ENCODE results near the gene ARL15. TPM values are rescaled to one million over a fixed set of nuclear protein-coding genes. Genes with fewer than 3 reads are reported as not detected.

Gene ARL15
- total and polyA plus RNA-seq, 9 donors = 14.9 to 34.0 (median 19.2) TPM

DNA sequence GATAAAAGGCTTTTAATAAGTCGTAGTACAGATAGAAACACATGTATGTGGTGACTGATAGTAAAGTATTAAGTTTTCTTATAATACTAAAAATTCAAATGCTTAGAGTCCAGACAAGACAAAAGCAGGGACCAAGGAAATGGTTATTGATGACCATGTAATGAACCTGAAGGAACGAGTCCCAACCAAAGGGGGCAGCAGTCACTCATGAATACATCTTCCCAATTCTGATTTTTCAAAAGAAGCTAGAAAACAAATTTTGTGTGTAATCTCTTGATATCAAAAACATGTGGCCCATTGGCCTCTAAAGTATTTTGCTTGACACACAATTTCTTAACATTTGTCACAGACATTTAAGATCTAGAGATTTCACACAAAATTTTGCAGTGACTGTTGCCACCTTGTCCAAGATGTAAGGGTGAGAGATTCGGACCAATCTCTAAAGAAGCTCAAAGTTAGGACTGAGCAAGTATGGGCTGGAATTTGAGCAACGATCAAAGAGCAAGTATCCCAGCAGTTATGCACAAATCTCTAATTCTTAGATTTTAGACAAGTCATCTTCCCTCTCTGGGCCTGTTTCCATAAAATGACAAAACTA lies 66.8 kb downstream of the ARL15 start:
- H3K9me3 ChIP-seq = no peaks in the 10 kb centered on the region
- no peak for DNase-seq
- WGBS, 3 donors = 52 to 59% (median 53%) methylated on average over 4 of the region's 4 CpGs
- H3K4me1 ChIP-seq (ENCODE audit: insufficient read depth) = no peaks in the 10 kb centered on the region
- no peak overlapping the region for H3K27ac ChIP-seq
- H3K4me3 ChIP-seq = no peak overlapping the region
- H3K36me3 ChIP-seq = no peaks in the 10 kb centered on the region
- intact Hi-C loops (cut with DNase I) = loop anchor here in 3 of 4 donors (5.0 to 10.0 kb wide), 3 partner anchors 171 to 251 kb away; no protein-coding TSS in a partner anchor
- H3K27me3 ChIP-seq = no peaks in the 10 kb centered on the region
- TF ChIP-seq POLR2A (IDR thresholded peaks at IDR 0.05) = no peak
- TF ChIP-seq, protein P1, sequence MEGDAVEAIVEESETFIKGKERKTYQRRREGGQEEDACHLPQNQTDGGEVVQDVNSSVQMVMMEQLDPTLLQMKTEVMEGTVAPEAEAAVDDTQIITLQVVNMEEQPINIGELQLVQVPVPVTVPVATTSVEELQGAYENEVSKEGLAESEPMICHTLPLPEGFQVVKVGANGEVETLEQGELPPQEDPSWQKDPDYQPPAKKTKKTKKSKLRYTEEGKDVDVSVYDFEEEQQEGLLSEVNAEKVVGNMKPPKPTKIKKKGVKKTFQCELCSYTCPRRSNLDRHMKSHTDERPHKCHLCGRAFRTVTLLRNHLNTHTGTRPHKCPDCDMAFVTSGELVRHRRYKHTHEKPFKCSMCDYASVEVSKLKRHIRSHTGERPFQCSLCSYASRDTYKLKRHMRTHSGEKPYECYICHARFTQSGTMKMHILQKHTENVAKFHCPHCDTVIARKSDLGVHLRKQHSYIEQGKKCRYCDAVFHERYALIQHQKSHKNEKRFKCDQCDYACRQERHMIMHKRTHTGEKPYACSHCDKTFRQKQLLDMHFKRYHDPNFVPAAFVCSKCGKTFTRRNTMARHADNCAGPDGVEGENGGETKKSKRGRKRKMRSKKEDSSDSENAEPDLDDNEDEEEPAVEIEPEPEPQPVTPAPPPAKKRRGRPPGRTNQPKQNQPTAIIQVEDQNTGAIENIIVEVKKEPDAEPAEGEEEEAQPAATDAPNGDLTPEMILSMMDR (IDR thresholded peaks at IDR 0.05) = peak in 2 of 3 donors; percentile 27 to 35
- no peak for TF ChIP-seq EP300 (IDR thresholded peaks at IDR 0.05)

DNA sequence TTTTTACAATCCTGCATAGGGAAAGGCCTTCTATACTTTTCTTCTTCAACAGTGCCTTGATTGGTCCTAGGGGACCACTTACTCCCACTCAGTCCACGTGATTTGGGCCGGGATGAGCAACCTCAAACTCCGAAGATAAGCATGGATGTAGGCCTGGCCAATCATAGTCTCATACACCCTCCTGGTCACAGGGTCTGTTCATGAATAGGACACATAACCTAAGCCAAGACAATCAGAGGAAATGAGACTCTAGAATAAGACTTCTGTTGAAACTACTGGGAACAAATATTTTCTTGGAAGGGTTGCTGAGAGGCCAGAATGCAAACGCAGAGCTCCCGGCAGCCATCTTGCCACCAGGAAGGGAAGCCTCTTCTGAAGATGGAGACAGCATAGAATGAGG lies 68.1 kb downstream of the ARL15 start:
- no peak for DNase-seq
- H3K4me1 ChIP-seq (ENCODE audit: insufficient read depth) = no peaks in the 10 kb centered on the region

DNA sequence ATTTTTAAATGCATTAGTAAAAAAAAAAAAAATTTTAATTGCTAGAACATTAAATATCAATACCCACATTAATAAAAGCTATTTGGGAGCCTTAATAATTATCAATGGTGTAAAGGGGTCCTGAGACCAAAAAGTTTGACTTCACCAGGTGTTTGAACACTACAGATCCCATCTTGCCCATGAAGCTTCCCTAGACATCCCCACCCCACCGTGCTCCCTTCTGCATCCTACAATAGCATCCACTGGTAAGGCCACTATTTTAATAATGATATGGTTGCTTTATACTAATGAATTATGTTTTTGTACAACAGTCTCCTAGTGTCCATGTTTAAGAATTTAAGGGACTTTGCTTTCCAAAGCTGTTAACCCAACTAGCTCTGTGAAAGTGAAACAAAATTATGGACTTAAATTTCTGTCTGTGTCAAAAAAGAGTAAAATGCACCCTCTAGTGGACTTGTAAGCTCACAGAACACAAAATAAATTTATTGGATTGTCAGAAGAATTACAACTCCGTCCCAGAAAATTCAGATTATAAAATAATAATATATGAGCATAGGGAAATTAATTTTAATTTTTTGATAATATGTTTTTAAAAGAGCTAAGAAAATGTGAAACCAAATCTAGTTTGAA lies 76.0 kb downstream of the ARL15 start:
- no peaks in the 10 kb centered on the region for H3K36me3 ChIP-seq
- TF ChIP-seq EP300 (IDR thresholded peaks at IDR 0.05) = no peak
- TF ChIP-seq, protein P1 (IDR thresholded peaks at IDR 0.05) = peak in 2 of 3 donors; percentile 10 to 13
- no peak for TF ChIP-seq POLR2A (IDR thresholded peaks at IDR 0.05)
- H3K4me1 ChIP-seq (ENCODE audit: insufficient read depth) = no peaks in the 10 kb centered on the region
- 43 to 50% (median 48%) methylated on average over 2 of the region's 2 CpGs for WGBS, 3 donors
- no peaks in the 10 kb centered on the region for H3K9me3 ChIP-seq
- no peak overlapping the region for H3K27ac ChIP-seq
- H3K27me3 ChIP-seq = no peaks in the 10 kb centered on the region
- intact Hi-C loops (cut with DNase I) = loop anchor here in 1 of 4 donors (10.0 kb wide), 1 partner anchor 190 kb away; no protein-coding TSS in a partner anchor
- DNase-seq = no peak
- H3K4me3 ChIP-seq = no peak overlapping the region

More for the DNA sequence above, 68.1 kb downstream of the ARL15 start:
- no peaks in the 10 kb centered on the region for H3K9me3 ChIP-seq
- H3K27ac ChIP-seq = no peak overlapping the region
- TF ChIP-seq, protein P1 (IDR thresholded peaks at IDR 0.05) = no peak
- TF ChIP-seq POLR2A (IDR thresholded peaks at IDR 0.05) (no peak), EP300 (IDR thresholded peaks at IDR 0.05) (no peak)
- H3K4me3 ChIP-seq = no peak overlapping the region
- intact Hi-C loops (cut with DNase I) = loop anchor here in 3 of 4 donors (5.0 to 10.0 kb wide), 3 partner anchors 173 to 253 kb away; no protein-coding TSS in a partner anchor
- 83 to 87% (median 85%) methylated on average over 5 of the region's 5 CpGs for WGBS, 3 donors
- H3K36me3 ChIP-seq = no peaks in the 10 kb centered on the region
- H3K27me3 ChIP-seq = no peaks in the 10 kb centered on the region

DNA sequence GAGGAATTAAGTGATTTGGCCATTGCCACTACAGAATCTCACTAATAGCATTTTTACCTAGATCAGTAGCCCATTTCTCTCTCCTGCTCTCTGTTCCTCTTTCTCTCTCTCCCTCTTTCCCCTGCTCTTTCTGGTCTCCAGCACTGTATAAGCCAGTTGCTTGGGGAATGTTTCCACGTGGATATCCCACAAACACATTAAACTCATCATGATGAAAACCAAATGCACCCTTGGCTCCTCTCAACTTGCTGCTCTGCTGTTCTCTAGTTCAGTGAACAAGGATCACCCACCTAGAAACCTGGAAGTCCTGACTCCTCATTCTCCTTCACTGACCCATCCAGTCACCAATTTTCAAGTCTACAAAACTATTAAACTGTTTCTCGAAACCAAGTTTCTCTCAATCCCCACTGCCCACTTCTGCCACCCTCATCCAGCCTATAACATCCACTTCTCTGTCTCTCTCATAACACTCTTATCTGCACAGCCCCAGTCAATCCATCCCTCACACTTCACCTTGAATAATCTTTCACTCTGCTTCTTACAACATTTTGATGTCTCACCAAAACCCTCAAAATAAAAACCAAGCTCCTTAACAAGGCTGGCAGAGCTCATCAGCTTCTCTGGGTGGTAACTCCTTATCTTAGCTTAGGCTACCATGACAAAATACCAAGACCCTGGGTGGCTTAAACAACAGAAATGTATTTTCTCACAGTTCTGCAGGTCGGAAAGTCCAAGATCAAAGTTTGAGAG lies 79.3 kb downstream of the ARL15 start:
- Histone ChIP-seq H3K27me3 (no peaks in the 10 kb centered on the region), H3K4me3 (no peak overlapping the region), H3K9me3 (no peaks in the 10 kb centered on the region), H3K27ac (no peak overlapping the region), H3K4me1 (ENCODE audit: insufficient read depth) (no peaks in the 10 kb centered on the region), H3K36me3 (no peaks in the 10 kb centered on the region)
- TF ChIP-seq EP300 (IDR thresholded peaks at IDR 0.05) = no peak
- intact Hi-C loops (cut with DNase I) = loop anchor here in 1 of 4 donors (10.0 kb wide), 1 partner anchor 194 kb away; no protein-coding TSS in a partner anchor
- WGBS, 3 donors = 61 to 69% (median 67%) methylated on average over 3 of the region's 3 CpGs
- DNase-seq = no peak
